Liver (tissue), 9 donors: ENCODE data around the gene CIAPIN1. TPM values are rescaled to one million over a fixed set of nuclear protein-coding genes. Genes with fewer than 3 reads are reported as not detected.
"Not testable (repeated sequence)": the region's sequence is repeated elsewhere in the genome, so short reads cannot be mapped to it uniquely, and the experiment has no call there.

ENCODE experiments used
- DNase-seq: peaks from one replicate; pipeline ENCODE4 v3.0.0-alpha.2; 2017; ENCODE audit warnings: low spot score
- H3K27ac ChIP-seq, 2 donors: one replicate each; pipeline ENCODE4 v1.7.0; 2013; ENCODE audit warnings: inconsistent platforms in 2 of 2, low read length in 2 of 2, control low read depth in 1 of 2, low read depth in 1 of 2, mild to moderate bottlenecking in 1 of 2
- H3K27me3 ChIP-seq, 4 donors: one replicate each; pipeline versions ENCODE4 v1.6.1 to v1.7.0; 2013; ENCODE audit warnings: low read length in 3 of 4, inconsistent platforms in 1 of 4, mild to moderate bottlenecking in 1 of 4, moderate library complexity in 1 of 4; ENCODE audit not compliant: control insufficient read depth in 4 of 4, insufficient read depth in 4 of 4
- H3K36me3 ChIP-seq, 4 donors: one replicate each; pipeline versions ENCODE4 v1.6.1 to v1.7.0; 2013; ENCODE audit warnings: low read length in 3 of 4, mild to moderate bottlenecking in 3 of 4, low read depth in 1 of 4, moderate library complexity in 1 of 4; ENCODE audit not compliant: control insufficient read depth in 4 of 4, insufficient read depth in 3 of 4
- H3K4me1 ChIP-seq, 4 donors: one replicate each; pipeline versions ENCODE4 v1.6.1 to v1.7.0; 2013; ENCODE audit warnings: low read length in 3 of 4, mild to moderate bottlenecking in 3 of 4, moderate library complexity in 1 of 4; ENCODE audit not compliant: control insufficient read depth in 4 of 4, insufficient read depth in 4 of 4
- H3K4me3 ChIP-seq, 3 donors: one replicate each; pipeline versions ENCODE4 v1.6.1 to v1.7.0; 2013; ENCODE audit warnings: low read length in 3 of 3, control low read depth in 1 of 3, low read depth in 1 of 3, mild to moderate bottlenecking in 1 of 3
- H3K9ac ChIP-seq, 2 donors: one replicate each; pipeline ENCODE4 v1.7.0; 2013; ENCODE audit warnings: low read length in 2 of 2, mild to moderate bottlenecking in 2 of 2, moderate library complexity in 2 of 2, control low read depth in 1 of 2, low read depth in 1 of 2
- H3K9me3 ChIP-seq, 4 donors: one replicate each; pipeline versions ENCODE4 v1.6.1 to v1.7.0; 2013; ENCODE audit warnings: low read length in 3 of 4; ENCODE audit not compliant: control insufficient read depth in 4 of 4
- EGR1 ChIP-seq, 2 donors: IDR thresholded peaks; 2 replicates each; pipeline ENCODE4 v1.6.1; 2016 to 2018; ENCODE audit warnings: antibody characterized with exemption in 2 of 2, low read depth in 2 of 2
- FOXA1 ChIP-seq: IDR thresholded peaks from 2 replicates; pipeline ENCODE4 v1.6.1; 2016; ENCODE audit warnings: antibody characterized with exemption
- GABPA ChIP-seq, 2 donors: IDR thresholded peaks in 1 of 2; conservative IDR thresholded peaks in 1 of 2; 2 replicates each; pipeline ENCODE4 v1.6.1; 2016; ENCODE audit warnings: antibody characterized with exemption in 2 of 2, mild to moderate bottlenecking in 1 of 2, moderate library complexity in 1 of 2
- JUND ChIP-seq, 2 donors: IDR thresholded peaks; 2 replicates each; pipeline ENCODE4 v1.6.1; 2016; ENCODE audit warnings: antibody characterized with exemption in 2 of 2
- NR2F2 ChIP-seq: IDR thresholded peaks from 2 replicates; pipeline ENCODE4 v1.6.1; 2016; ENCODE audit warnings: antibody characterized with exemption
- RAD21 ChIP-seq, 2 donors: IDR thresholded peaks; 2 replicates each; pipeline ENCODE4 v1.6.1; 2016; ENCODE audit warnings: antibody characterized with exemption in 2 of 2, mild to moderate bottlenecking in 2 of 2
- RXRA ChIP-seq, 2 donors: IDR thresholded peaks; 2 replicates each; pipeline ENCODE4 v1.6.1; 2017 to 2018; ENCODE audit warnings: antibody characterized with exemption in 2 of 2, mild to moderate bottlenecking in 1 of 2
- SP1 ChIP-seq: IDR thresholded peaks from 2 replicates; pipeline ENCODE4 v1.6.1; 2018; ENCODE audit warnings: antibody characterized with exemption, mild to moderate bottlenecking
- YY1 ChIP-seq: IDR thresholded peaks from 2 replicates; pipeline ENCODE4 v1.6.1; 2016; ENCODE audit warnings: antibody characterized with exemption, mild to moderate bottlenecking
- WGBS: extraction: QIAGEN DNeasy Blood & Tissue Kit; methylation state at CpG from one replicate; pipeline ENCODE4 v1.1.7; 2013; 5-methylcytosine and 5-hydroxymethylcytosine counted together
- polyA plus RNA-seq, 2 donors: library from polyadenylated mRNA; stranded (reverse) in 1 of 2; unstranded in 1 of 2; fragments of 200-250 nt in 1 of 2; fragments of >200 nt in 1 of 2; fragmentation: Nextera tagmentation in 1 of 2; extraction: Ambion mirVana in 1 of 2; gene quantifications; one replicate each; pipeline versions ENCODE4 v1.2.1 to v1.2.3, GENCODE V29; 2013 to 2015
- total RNA-seq, 2 donors: library from RNA; depleted of rRNA; stranded (reverse); fragments of >200 nt; gene quantifications; one replicate each; pipeline ENCODE4 v1.2.3, GENCODE V29; 2014
- TF ChIP-seq, protein P1 (sequence below): IDR thresholded peaks from 2 replicates; pipeline ENCODE4 v1.6.1; 2016; ENCODE audit warnings: antibody characterized with exemption
- TF ChIP-seq, protein P2 (sequence below): fragments of 150-350 bp; IDR thresholded peaks from 2 replicates; pipeline ENCODE4 v1.5.1; 2017; ENCODE audit warnings: improper control_type of control experiment, low read depth, low read length; ENCODE audit not compliant: missing input control
- TF ChIP-seq, protein P3 (sequence below): IDR thresholded peaks from 2 replicates; pipeline ENCODE4 v1.6.1; 2016; ENCODE audit warnings: antibody characterized with exemption, mild to moderate bottlenecking
- TF ChIP-seq, protein P4 (sequence below): IDR thresholded peaks from 2 replicates; pipeline ENCODE4 v1.6.1; 2016; ENCODE audit warnings: antibody characterized with exemption
- TF ChIP-seq, protein P5 (sequence below): IDR thresholded peaks from 2 replicates; pipeline ENCODE4 v1.6.1; 2016; ENCODE audit warnings: antibody characterized with exemption
- donor health status: healthy.
- donor health status: healthy.
- donor health status: healthy.
- donor health status: healthy.
- donor health status: healthy.

CIAPIN1 gene
- total and polyA plus RNA-seq, 4 donors: 19.5 to 32.7 (median 23.4) TPM

DNA sequence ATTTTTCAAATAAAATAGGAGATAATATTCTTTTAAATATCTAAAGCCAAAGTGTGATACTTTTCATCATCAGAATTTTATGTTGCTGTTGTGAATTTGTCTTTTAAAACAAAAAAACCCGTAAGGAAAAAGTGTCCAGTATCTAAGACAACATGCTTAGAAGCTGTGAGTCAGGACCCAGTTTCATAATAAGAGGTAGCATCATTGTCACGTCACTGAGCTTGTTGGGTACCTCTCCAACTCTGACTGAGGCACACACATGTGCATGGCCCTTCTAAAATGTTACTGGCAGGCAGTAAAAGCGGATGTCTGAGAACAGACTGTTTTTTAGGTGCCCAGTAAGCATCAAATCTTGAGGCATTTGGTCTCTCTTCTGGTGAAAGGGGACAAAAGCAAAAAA lies 2.5 kb downstream of the CIAPIN1 start:
- peaks cover 0 to 8% (median 3%) of the 10 kb centered on the region in 4 donors for H3K36me3 ChIP-seq
- no peak overlapping the region for H3K4me3 ChIP-seq
- peaks cover 4 to 26% (median 16%) of the 10 kb centered on the region in 4 donors for H3K4me1 ChIP-seq
- H3K27me3 ChIP-seq: no peaks in the 10 kb centered on the region
- H3K27ac ChIP-seq: no peak overlapping the region
- TF ChIP-seq, protein P1, sequence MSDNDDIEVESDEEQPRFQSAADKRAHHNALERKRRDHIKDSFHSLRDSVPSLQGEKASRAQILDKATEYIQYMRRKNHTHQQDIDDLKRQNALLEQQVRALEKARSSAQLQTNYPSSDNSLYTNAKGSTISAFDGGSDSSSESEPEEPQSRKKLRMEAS: no peak
- TF ChIP-seq SP1: no peak
- no peak for TF ChIP-seq RAD21 (IDR thresholded peaks at IDR 0.05)
- TF ChIP-seq FOXA1: no peak
- TF ChIP-seq RXRA (IDR thresholded peaks at IDR 0.05): no peak
- TF ChIP-seq JUND (IDR thresholded peaks at IDR 0.05): no peak
- no peak for TF ChIP-seq EGR1 (IDR thresholded peaks at IDR 0.05; ENCODE audit: low read depth in 2 of 2)
- TF ChIP-seq, protein P2, sequence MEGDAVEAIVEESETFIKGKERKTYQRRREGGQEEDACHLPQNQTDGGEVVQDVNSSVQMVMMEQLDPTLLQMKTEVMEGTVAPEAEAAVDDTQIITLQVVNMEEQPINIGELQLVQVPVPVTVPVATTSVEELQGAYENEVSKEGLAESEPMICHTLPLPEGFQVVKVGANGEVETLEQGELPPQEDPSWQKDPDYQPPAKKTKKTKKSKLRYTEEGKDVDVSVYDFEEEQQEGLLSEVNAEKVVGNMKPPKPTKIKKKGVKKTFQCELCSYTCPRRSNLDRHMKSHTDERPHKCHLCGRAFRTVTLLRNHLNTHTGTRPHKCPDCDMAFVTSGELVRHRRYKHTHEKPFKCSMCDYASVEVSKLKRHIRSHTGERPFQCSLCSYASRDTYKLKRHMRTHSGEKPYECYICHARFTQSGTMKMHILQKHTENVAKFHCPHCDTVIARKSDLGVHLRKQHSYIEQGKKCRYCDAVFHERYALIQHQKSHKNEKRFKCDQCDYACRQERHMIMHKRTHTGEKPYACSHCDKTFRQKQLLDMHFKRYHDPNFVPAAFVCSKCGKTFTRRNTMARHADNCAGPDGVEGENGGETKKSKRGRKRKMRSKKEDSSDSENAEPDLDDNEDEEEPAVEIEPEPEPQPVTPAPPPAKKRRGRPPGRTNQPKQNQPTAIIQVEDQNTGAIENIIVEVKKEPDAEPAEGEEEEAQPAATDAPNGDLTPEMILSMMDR: no peak
- no peak for TF ChIP-seq NR2F2
- TF ChIP-seq, protein P3, sequence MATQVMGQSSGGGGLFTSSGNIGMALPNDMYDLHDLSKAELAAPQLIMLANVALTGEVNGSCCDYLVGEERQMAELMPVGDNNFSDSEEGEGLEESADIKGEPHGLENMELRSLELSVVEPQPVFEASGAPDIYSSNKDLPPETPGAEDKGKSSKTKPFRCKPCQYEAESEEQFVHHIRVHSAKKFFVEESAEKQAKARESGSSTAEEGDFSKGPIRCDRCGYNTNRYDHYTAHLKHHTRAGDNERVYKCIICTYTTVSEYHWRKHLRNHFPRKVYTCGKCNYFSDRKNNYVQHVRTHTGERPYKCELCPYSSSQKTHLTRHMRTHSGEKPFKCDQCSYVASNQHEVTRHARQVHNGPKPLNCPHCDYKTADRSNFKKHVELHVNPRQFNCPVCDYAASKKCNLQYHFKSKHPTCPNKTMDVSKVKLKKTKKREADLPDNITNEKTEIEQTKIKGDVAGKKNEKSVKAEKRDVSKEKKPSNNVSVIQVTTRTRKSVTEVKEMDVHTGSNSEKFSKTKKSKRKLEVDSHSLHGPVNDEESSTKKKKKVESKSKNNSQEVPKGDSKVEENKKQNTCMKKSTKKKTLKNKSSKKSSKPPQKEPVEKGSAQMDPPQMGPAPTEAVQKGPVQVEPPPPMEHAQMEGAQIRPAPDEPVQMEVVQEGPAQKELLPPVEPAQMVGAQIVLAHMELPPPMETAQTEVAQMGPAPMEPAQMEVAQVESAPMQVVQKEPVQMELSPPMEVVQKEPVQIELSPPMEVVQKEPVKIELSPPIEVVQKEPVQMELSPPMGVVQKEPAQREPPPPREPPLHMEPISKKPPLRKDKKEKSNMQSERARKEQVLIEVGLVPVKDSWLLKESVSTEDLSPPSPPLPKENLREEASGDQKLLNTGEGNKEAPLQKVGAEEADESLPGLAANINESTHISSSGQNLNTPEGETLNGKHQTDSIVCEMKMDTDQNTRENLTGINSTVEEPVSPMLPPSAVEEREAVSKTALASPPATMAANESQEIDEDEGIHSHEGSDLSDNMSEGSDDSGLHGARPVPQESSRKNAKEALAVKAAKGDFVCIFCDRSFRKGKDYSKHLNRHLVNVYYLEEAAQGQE: no peak
- TF ChIP-seq, protein P4, sequence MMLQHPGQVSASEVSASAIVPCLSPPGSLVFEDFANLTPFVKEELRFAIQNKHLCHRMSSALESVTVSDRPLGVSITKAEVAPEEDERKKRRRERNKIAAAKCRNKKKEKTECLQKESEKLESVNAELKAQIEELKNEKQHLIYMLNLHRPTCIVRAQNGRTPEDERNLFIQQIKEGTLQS: no peak
- TF ChIP-seq, protein P5, sequence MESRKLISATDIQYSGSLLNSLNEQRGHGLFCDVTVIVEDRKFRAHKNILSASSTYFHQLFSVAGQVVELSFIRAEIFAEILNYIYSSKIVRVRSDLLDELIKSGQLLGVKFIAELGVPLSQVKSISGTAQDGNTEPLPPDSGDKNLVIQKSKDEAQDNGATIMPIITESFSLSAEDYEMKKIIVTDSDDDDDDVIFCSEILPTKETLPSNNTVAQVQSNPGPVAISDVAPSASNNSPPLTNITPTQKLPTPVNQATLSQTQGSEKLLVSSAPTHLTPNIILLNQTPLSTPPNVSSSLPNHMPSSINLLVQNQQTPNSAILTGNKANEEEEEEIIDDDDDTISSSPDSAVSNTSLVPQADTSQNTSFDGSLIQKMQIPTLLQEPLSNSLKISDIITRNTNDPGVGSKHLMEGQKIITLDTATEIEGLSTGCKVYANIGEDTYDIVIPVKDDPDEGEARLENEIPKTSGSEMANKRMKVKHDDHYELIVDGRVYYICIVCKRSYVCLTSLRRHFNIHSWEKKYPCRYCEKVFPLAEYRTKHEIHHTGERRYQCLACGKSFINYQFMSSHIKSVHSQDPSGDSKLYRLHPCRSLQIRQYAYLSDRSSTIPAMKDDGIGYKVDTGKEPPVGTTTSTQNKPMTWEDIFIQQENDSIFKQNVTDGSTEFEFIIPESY: no peak
- no peak for TF ChIP-seq YY1
- no peak for TF ChIP-seq GABPA (IDR thresholded peaks at IDR 0.05 in 1 of 2, conservative IDR thresholded peaks at IDR 0.05 in 1 of 2)
- no peaks in the 10 kb centered on the region for H3K9me3 ChIP-seq
- 92% methylated on average over 3 of the region's 3 CpGs for WGBS
- H3K9ac ChIP-seq: no peak overlapping the region
- DNase-seq: no peak

DNA sequence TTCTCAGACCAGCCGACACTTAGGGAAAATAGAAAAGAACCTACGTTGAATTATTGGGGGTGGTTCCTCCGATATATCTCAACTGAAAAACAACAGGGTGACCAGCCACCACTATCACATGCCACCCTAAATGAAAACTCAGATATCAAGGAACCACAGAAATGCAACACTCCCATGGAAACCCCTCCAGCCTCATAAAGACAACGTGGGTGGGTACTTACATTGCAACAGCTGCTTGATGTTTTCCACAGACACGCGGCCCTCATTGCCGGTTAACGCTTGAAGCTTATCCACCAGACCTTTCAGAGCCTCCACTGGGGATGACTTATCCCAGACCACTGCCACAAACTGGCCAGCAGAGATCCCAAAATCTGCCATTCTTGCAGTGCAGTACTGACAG lies 6.6 kb downstream of the CIAPIN1 start:
- not testable (repeated sequence) for H3K4me1 ChIP-seq, H3K4me3 ChIP-seq, DNase-seq, H3K9ac ChIP-seq, H3K27me3 ChIP-seq, H3K9me3 ChIP-seq, H3K27ac ChIP-seq
- peaks cover 4 to 30% (median 16%) of the 10 kb centered on the region in 4 donors for H3K36me3 ChIP-seq
- WGBS: 87% methylated on average over 8 of the region's 8 CpGs

DNA sequence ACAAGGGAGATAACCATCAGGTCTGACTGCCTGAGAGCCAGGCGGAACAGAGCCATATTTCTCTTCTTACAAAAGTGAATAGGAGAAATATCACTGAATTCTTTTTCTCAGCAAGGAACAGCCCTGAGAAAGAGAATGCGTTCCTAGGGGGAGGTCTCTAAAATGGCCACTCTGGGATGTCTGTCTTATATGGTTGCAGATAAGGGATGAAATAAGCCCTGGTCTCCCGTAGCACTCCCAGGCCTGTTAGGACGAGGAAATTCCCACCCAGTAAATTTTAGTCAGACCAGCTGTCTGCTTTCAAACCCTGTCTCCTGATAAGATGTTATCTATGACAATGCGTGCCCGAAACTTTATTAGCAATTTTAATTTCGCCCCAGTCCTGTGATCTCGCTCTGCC lies 7.2 kb downstream of the CIAPIN1 start:
- not testable (repeated sequence) for H3K4me1 ChIP-seq, H3K9me3 ChIP-seq, H3K9ac ChIP-seq, H3K27me3 ChIP-seq, H3K4me3 ChIP-seq, DNase-seq, H3K27ac ChIP-seq
- WGBS: 98% methylated on average over 8 of the region's 8 CpGs
- peaks cover 4 to 36% (median 22%) of the 10 kb centered on the region in 4 donors for H3K36me3 ChIP-seq
